ENCODE data around the gene KLHL35. TPM values are rescaled to one million over a fixed set of nuclear protein-coding genes. Genes with fewer than 3 reads are reported as not detected.
"Not testable (repeated sequence)": the region's sequence is repeated elsewhere in the genome, so short reads cannot be mapped to it uniquely, and the experiment has no call there.

Gene KLHL35
- total RNA-seq, 1 donor from 2014 or later, result 12.5 TPM

- peak overlapping the region; percentile 77 for H3K27ac Mint-ChIP-seq (ENCODE audit: unreplicated experiment)
- peaks cover 64% of the 10 kb centered on the region for H3K4me1 Mint-ChIP-seq (ENCODE audit: low read depth)
- H3K4me3 Mint-ChIP-seq (ENCODE audit: unreplicated experiment), result no peak overlapping the region
- no peaks in the 10 kb centered on the region for H3K9me3 Mint-ChIP-seq (ENCODE audit: low read depth)
- H3K27me3 Mint-ChIP-seq (ENCODE audit: low read depth), result no peaks in the 10 kb centered on the region
- no peaks in the 10 kb centered on the region for H3K36me3 Mint-ChIP-seq (ENCODE audit: low read depth)
- DNase-seq (ENCODE audit: low spot score), result no peak
- TF ChIP-seq CTCF (IDR thresholded peaks at IDR 0.05), result no peak
Measured at GRCh38 chr11:75421035-75421602, 11.9 kb downstream of the KLHL35 start.

- peak overlapping the region; percentile 77 for H3K27ac Mint-ChIP-seq (ENCODE audit: unreplicated experiment)
- no peak for DNase-seq (ENCODE audit: low spot score)
- no peak for TF ChIP-seq CTCF (IDR thresholded peaks at IDR 0.05)
- H3K9me3 Mint-ChIP-seq (ENCODE audit: low read depth), result no peaks in the 10 kb centered on the region
- H3K36me3 Mint-ChIP-seq (ENCODE audit: low read depth), result no peaks in the 10 kb centered on the region
- no peaks in the 10 kb centered on the region for H3K27me3 Mint-ChIP-seq (ENCODE audit: low read depth)
- H3K4me3 Mint-ChIP-seq (ENCODE audit: unreplicated experiment), result no peak overlapping the region
- peaks cover 66% of the 10 kb centered on the region for H3K4me1 Mint-ChIP-seq (ENCODE audit: low read depth)
Measured at GRCh38 chr11:75420224-75421034, 12.6 kb downstream of the KLHL35 start.

GRCh38 chr11:75413864-75414263 is 19.1 kb downstream of the KLHL35 start:
- DNase-seq (ENCODE audit: low spot score), result peak; percentile 6
- Mint-ChIP-seq H3K4me1 (ENCODE audit: low read depth) (peaks cover 31% of the 10 kb centered on the region), H3K27ac (ENCODE audit: unreplicated experiment) (peak overlapping the region; percentile 12), H3K4me3 (ENCODE audit: unreplicated experiment) (no peak overlapping the region), H3K27me3 (ENCODE audit: low read depth) (no peaks in the 10 kb centered on the region), H3K36me3 (ENCODE audit: low read depth) (peaks cover 8% of the 10 kb centered on the region), H3K9me3 (ENCODE audit: low read depth) (no peaks in the 10 kb centered on the region)
- no peak for TF ChIP-seq CTCF (IDR thresholded peaks at IDR 0.05)

- peak; percentile 33 for DNase-seq (ENCODE audit: low spot score)
- not testable (repeated sequence) for H3K27me3 Mint-ChIP-seq (ENCODE audit: low read depth); H3K36me3 Mint-ChIP-seq (ENCODE audit: low read depth); H3K4me3 Mint-ChIP-seq (ENCODE audit: unreplicated experiment); H3K9me3 Mint-ChIP-seq (ENCODE audit: low read depth); H3K27ac Mint-ChIP-seq (ENCODE audit: unreplicated experiment)
- peaks cover 24% of the 10 kb centered on the region for H3K4me1 Mint-ChIP-seq (ENCODE audit: low read depth)
Measured at GRCh38 chr11:75413146-75413545, 19.9 kb downstream of the KLHL35 start.

GRCh38 chr11:75409971-75410370 is 23.0 kb downstream of the KLHL35 start:
- not testable (repeated sequence) for H3K4me3 Mint-ChIP-seq (ENCODE audit: unreplicated experiment); H3K4me1 Mint-ChIP-seq (ENCODE audit: low read depth); H3K27ac Mint-ChIP-seq (ENCODE audit: unreplicated experiment); H3K27me3 Mint-ChIP-seq (ENCODE audit: low read depth); H3K9me3 Mint-ChIP-seq (ENCODE audit: low read depth)
- H3K36me3 Mint-ChIP-seq (ENCODE audit: low read depth), result peaks cover 20% of the 10 kb centered on the region
- peak; percentile 12 for DNase-seq (ENCODE audit: low spot score)

- DNase-seq (ENCODE audit: low spot score), result peak; percentile 0
- Mint-ChIP-seq H3K9me3 (ENCODE audit: low read depth) (no peaks in the 10 kb centered on the region), H3K27me3 (ENCODE audit: low read depth) (no peaks in the 10 kb centered on the region), H3K4me3 (ENCODE audit: unreplicated experiment) (no peak overlapping the region), H3K27ac (ENCODE audit: unreplicated experiment) (no peak overlapping the region), H3K36me3 (ENCODE audit: low read depth) (peaks cover 24% of the 10 kb centered on the region), H3K4me1 (ENCODE audit: low read depth) (peaks cover 13% of the 10 kb centered on the region)
- TF ChIP-seq CTCF (IDR thresholded peaks at IDR 0.05), result no peak
Measured at GRCh38 chr11:75408957-75409219, 24.1 kb downstream of the KLHL35 start.
